Smooth muscle cell (in vitro differentiated cells): Measurements from ENCODE around the gene ZNF74. TPM values are rescaled to one million over a fixed set of nuclear protein-coding genes. Genes with fewer than 3 reads are reported as not detected.

ENCODE experiments used
- DNase-seq: peaks from one replicate; lab custom pipeline; 2025; ENCODE audit not compliant: unreplicated experiment; lab: John Stamatoyannopoulos, UW
- H2AFZ ChIP-seq: fragments of 200-600 bp; sonication (generic); 2 replicates; pipeline ENCODE4 v1.6.0; 2016; ENCODE audit warnings: antibody characterized with exemption, low read depth, mild to moderate bottlenecking
- H3F3A ChIP-seq: fragments of 200-600 bp; sonication (generic); 2 replicates; pipeline ENCODE4 v1.6.0; 2017; ENCODE audit warnings: antibody characterized with exemption, low read depth
- H3K27ac ChIP-seq: fragments of 200-600 bp; sonication (generic); 2 replicates; pipeline ENCODE4 v1.5.1; 2016; ENCODE audit warnings: low read depth, mild to moderate bottlenecking
- H3K27me3 ChIP-seq: fragments of 200-600 bp; sonication (generic); 2 replicates; pipeline ENCODE4 v1.6.1; 2016; ENCODE audit warnings: low read depth, mild to moderate bottlenecking
- H3K36me3 ChIP-seq: fragments of 200-600 bp; sonication (generic); 2 replicates; pipeline ENCODE4 v1.5.1; 2016; ENCODE audit warnings: low read depth
- H3K4me1 ChIP-seq: fragments of 200-600 bp; sonication (generic); 2 replicates; pipeline ENCODE4 v1.5.1; 2016; ENCODE audit warnings: low read depth
- H3K4me2 ChIP-seq: fragments of 200-600 bp; sonication (generic); 2 replicates; pipeline ENCODE4 v1.6.0; 2016; ENCODE audit warnings: mild to moderate bottlenecking
- H3K4me3 ChIP-seq: fragments of 200-600 bp; sonication (generic); 2 replicates; pipeline ENCODE4 v1.5.1; 2016; ENCODE audit warnings: mild to moderate bottlenecking
- H3K79me2 ChIP-seq: fragments of 200-600 bp; sonication (generic); 2 replicates; pipeline ENCODE4 v1.6.0; 2016; ENCODE audit warnings: low read depth, mild to moderate bottlenecking
- H3K9ac ChIP-seq: fragments of 200-600 bp; sonication (generic); 2 replicates; pipeline ENCODE4 v1.6.0; 2016; ENCODE audit warnings: low read depth
- H3K9me3 ChIP-seq: fragments of 200-600 bp; sonication (generic); replicated peaks from 2 replicates; pipeline ENCODE4 v1.5.1; 2016; ENCODE audit warnings: low read depth
- H4K20me1 ChIP-seq: fragments of 200-600 bp; sonication (generic); 2 replicates; pipeline ENCODE4 v1.6.0; 2016; ENCODE audit warnings: low read depth
- WGBS: methylation state at CpG from one replicate; pipeline ENCODE4 v1.1.7; 2016; ENCODE audit warnings: low lambda C conversion rate; 5-methylcytosine and 5-hydroxymethylcytosine counted together
- polyA plus RNA-seq: library from polyadenylated mRNA; unstranded; fragments of >200 nt; fragmentation: Nextera tagmentation; extraction: Ambion mirVana; gene quantifications from 2 replicates; pipeline ENCODE4 v1.2.1, GENCODE V29; 2016
- total RNA-seq: library from RNA; depleted of rRNA; stranded (reverse); fragments of >200 nt; gene quantifications from 2 replicates; pipeline ENCODE4 v1.2.3, GENCODE V29; 2014
- TF ChIP-seq, protein P1 (sequence below): fragments of 200-600 bp; sonication (generic); IDR thresholded peaks from 2 replicates; pipeline ENCODE4 v1.5.1; 2017; ENCODE audit warnings: borderline replicate concordance, mild to moderate bottlenecking, antibody characterized with exemption; ENCODE audit not compliant: insufficient read depth, poor library complexity, severe bottlenecking

Gene ZNF74
- total and polyA plus RNA-seq, 2 experiments from 2014 or later, result 11.8 to 14.3 TPM

DNA sequence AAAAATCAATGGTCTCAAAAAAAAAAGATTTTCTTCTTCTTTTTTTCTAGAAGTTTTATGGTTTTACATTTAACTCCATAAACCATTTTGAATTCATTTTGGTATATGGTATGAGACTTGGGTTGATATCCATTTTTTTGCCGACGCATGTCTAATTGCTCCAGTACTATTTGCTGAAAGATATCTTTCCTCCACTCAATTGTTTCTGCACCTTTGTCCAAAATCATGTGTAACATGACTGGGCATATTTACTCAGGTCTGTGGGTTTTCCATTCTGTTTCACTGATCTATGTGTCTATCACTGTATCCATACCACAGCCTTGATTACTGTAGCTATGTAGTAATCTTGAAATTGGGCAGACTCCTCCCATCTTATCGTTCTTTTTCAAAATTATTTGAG, 59.3 kb downstream of the ZNF74 start:
- TF ChIP-seq, protein P1, sequence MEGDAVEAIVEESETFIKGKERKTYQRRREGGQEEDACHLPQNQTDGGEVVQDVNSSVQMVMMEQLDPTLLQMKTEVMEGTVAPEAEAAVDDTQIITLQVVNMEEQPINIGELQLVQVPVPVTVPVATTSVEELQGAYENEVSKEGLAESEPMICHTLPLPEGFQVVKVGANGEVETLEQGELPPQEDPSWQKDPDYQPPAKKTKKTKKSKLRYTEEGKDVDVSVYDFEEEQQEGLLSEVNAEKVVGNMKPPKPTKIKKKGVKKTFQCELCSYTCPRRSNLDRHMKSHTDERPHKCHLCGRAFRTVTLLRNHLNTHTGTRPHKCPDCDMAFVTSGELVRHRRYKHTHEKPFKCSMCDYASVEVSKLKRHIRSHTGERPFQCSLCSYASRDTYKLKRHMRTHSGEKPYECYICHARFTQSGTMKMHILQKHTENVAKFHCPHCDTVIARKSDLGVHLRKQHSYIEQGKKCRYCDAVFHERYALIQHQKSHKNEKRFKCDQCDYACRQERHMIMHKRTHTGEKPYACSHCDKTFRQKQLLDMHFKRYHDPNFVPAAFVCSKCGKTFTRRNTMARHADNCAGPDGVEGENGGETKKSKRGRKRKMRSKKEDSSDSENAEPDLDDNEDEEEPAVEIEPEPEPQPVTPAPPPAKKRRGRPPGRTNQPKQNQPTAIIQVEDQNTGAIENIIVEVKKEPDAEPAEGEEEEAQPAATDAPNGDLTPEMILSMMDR, result no peak
- Histone ChIP-seq H3K79me2 (no peaks in the 10 kb centered on the region), H3K4me3 (no peak overlapping the region), H3K27ac (no peak overlapping the region), H2AFZ (no peak overlapping the region), H3K4me2 (no peak overlapping the region), H3K4me1 (no peaks in the 10 kb centered on the region), H3K9ac (no peak overlapping the region), H3K27me3 (no peaks in the 10 kb centered on the region), H4K20me1 (no peaks in the 10 kb centered on the region), H3F3A (no peaks in the 10 kb centered on the region), H3K36me3 (no peaks in the 10 kb centered on the region), H3K9me3 (no peaks in the 10 kb centered on the region)
- no peak for DNase-seq
- 97% methylated on average over 3 of the region's 3 CpGs for WGBS

DNA sequence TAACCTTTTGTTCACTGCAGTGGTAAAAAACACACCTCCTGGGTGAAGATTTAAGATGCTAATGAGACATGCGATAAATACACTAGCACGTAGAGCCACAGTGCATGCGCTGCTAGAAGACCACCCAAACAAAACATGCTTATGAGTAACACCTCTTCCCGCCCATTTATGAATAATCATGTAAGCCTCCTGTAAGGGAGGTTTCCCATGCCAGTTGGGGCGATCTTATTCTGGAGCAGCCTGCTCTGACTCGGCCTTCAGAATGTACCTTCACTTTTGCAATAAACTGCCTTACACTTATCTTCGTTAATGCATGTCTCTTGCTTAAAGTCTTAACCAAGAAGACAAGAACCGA, 61.7 kb downstream of the ZNF74 start:
- H3K27ac ChIP-seq, result no peak overlapping the region
- H3K9ac ChIP-seq, result no peak overlapping the region
- no peaks in the 10 kb centered on the region for H3K4me1 ChIP-seq
- H3K79me2 ChIP-seq, result no peaks in the 10 kb centered on the region
- H3F3A ChIP-seq, result no peaks in the 10 kb centered on the region
- H3K4me3 ChIP-seq, result no peak overlapping the region
- no peaks in the 10 kb centered on the region for H3K9me3 ChIP-seq
- DNase-seq, result no peak
- H3K36me3 ChIP-seq, result no peaks in the 10 kb centered on the region
- WGBS, result 90% methylated on average over 8 of the region's 8 CpGs
- TF ChIP-seq, protein P1, result no peak
- H2AFZ ChIP-seq, result no peak overlapping the region
- H3K4me2 ChIP-seq, result no peak overlapping the region
- no peaks in the 10 kb centered on the region for H4K20me1 ChIP-seq
- H3K27me3 ChIP-seq, result no peaks in the 10 kb centered on the region

DNA sequence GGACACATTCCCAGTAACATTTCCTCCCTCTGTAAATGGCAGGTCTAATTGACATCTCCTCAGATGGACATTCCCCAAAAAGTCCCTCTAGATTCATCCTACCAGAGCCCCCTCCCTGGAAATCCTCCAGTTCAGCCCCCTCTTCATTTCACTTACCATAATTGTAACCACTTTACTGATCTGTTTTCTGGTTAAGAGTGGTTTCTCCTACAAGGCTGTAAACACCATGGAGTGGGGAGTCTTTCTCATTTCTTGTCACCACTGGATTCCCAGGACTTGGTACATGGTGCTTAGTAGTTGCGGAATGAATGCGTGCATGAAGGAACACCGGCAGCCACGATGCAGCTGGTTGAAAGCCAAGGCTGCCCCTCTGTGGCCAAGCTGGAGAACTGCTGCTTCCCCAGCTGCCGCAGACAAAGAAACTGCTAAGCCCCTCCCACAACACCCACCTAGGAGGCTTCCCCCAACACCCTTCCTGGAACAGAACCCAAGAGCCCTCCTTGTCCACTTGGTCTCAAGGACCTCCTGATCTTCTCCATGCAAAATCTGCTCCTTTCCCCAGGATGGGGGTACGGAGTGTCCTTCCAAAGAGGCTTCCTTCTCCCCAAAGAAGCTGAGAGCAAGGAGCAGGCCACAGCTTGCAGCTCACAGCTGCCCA, 62.2 kb downstream of the ZNF74 start:
- H4K20me1 ChIP-seq, result no peaks in the 10 kb centered on the region
- no peaks in the 10 kb centered on the region for H3K4me1 ChIP-seq
- H3K4me2 ChIP-seq, result no peak overlapping the region
- H3K36me3 ChIP-seq, result no peaks in the 10 kb centered on the region
- no peak overlapping the region for H3K4me3 ChIP-seq
- H2AFZ ChIP-seq, result no peak overlapping the region
- no peaks in the 10 kb centered on the region for H3K9me3 ChIP-seq
- no peaks in the 10 kb centered on the region for H3K79me2 ChIP-seq
- H3K27me3 ChIP-seq, result no peaks in the 10 kb centered on the region
- no peak overlapping the region for H3K27ac ChIP-seq
- no peak overlapping the region for H3K9ac ChIP-seq
- no peaks in the 10 kb centered on the region for H3F3A ChIP-seq
- WGBS, result 15% methylated on average over 6 of the region's 6 CpGs
- DNase-seq, result peak; percentile 27
- TF ChIP-seq, protein P1, result peak; percentile 87

DNA sequence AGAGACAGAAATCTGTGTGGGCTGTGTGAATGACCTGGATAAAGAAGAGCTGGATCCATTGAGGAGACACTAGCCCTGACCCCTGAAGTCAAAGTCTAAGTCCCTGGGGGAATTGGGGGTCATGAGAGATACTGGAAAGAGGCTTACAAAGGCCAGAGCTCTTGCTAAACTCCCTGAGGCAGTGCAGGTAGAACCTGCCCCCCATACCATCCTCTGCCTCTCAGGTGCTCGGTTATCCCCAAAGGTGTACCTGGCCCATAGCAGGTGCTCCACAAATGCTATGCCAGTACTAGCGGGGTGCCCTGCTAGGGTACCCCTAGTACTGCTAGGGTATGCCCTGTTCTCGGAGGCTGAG, 62.7 kb downstream of the ZNF74 start:
- H3K27ac ChIP-seq, result no peak overlapping the region
- H3K4me3 ChIP-seq, result no peak overlapping the region
- H3K79me2 ChIP-seq, result no peaks in the 10 kb centered on the region
- no peak for DNase-seq
- no peaks in the 10 kb centered on the region for H3K27me3 ChIP-seq
- H3K36me3 ChIP-seq, result no peaks in the 10 kb centered on the region
- no peak overlapping the region for H3K4me2 ChIP-seq
- H3K9me3 ChIP-seq, result no peaks in the 10 kb centered on the region
- TF ChIP-seq, protein P1, result no peak
- no peak overlapping the region for H2AFZ ChIP-seq
- WGBS, result 94% methylated on average over 3 of the region's 3 CpGs
- no peaks in the 10 kb centered on the region for H3K4me1 ChIP-seq
- H3F3A ChIP-seq, result no peaks in the 10 kb centered on the region
- H4K20me1 ChIP-seq, result no peaks in the 10 kb centered on the region
- no peak overlapping the region for H3K9ac ChIP-seq
